ENCODE data around the gene PLCG1. TPM values are rescaled to one million over a fixed set of nuclear protein-coding genes. Genes with fewer than 3 reads are reported as not detected.

Gene PLCG1
- total and polyA plus RNA-seq, 9 of the 15 experiments (the other 6 are each of a cell fraction or from before 2014, with no cell fraction given) = 1.7 to 67.0 (median 34.8) TPM

DNA sequence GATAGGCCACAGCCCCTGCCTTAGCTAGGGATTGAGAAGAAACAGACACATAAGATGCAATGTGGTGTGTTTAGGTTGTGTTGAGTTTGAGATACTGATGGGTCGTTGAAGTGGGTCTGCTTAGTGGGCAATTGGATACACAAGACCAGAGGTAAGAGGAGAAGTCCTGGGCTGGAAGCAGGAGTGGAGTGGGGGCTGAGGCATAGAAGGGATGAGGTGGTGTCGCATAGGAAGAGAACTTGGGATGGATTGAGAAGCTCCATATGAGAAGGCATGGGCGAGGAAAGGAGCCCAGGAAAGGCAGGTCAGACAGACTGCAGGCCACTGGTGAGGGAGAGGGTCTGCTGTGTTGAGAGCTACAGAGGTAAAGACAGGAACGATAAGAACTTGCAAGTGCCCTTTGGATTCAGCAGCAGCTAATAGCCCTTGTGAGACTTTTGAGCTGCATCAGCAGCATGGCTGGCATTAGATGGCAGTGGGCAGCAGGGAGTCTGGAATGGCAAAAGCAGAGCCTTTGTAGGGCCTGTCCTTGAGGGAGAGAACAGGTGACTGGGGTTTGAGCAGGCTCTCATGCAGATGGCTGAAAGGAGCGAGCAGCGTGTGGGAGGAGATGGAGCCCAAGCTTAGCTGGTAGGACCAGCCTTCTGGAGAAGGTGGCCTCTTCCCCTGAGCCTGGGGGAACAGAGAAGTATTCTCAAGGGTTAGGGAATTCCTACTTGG is 33.2 kb downstream of the PLCG1 start:
- CTCF ChIA-PET (ENCODE audit: low intra/inter-chr PET ratio) = no interaction called here
- in situ Hi-C loops (cut with MboI) = no loop called here
- no peaks in the 10 kb centered on the region for H3K79me2 ChIP-seq (ENCODE audit: control insufficient read depth, insufficient read depth, low read length)
- no peak overlapping the region for H3K4me3 ChIP-seq
- FAIRE-seq (no peak), ATAC-seq (no peak), DNase-seq (ENCODE audit: extremely low read depth in 1 of 4, low spot score in 3 of 4) (no peak)
- POLR2A ChIA-PET = interaction anchor here (0.7 kb wide), 1 partner anchor 72 kb away, joined by 3 read pairs; no protein-coding TSS in a partner anchor
- peaks cover 2% of the 10 kb centered on the region for H3K9me1 ChIP-seq (ENCODE audit: control insufficient read depth, insufficient read depth, low read length)
- no peaks in the 10 kb centered on the region for H3K27me3 ChIP-seq (ENCODE audit: control insufficient read depth in 2 of 2, insufficient read depth in 2 of 2, low read length in 2 of 2)
- H3K4me2 ChIP-seq (ENCODE audit: insufficient read depth, low read length) = no peak overlapping the region
- no peak for TF ChIP-seq ATF4 (CRISPR knock-in tag; IDR thresholded peaks at IDR 0.05)
- no peak for TF ChIP-seq ESRRA (IDR thresholded peaks at IDR 0.05; ENCODE audit: borderline replicate concordance, low read depth)
- no peak for TF ChIP-seq FOXA1 (IDR thresholded peaks at IDR 0.05; ENCODE audit: borderline replicate concordance)
- no peak for TF ChIP-seq CREB1 (IDR thresholded peaks at IDR 0.05)
- no peak for TF ChIP-seq CREB1 (CRISPR knock-in tag; IDR thresholded peaks at IDR 0.05)
- TF ChIP-seq PRDM10 (IDR thresholded peaks at IDR 0.05; ENCODE audit: partially characterized antibody) = no peak
- no peak for TF ChIP-seq PCBP2 (IDR thresholded peaks at IDR 0.05; ENCODE audit: low read depth, low read length, poor library complexity, severe bottlenecking)
- TF ChIP-seq TOE1 (IDR thresholded peaks at IDR 0.05; ENCODE audit: borderline replicate concordance) = no peak
- TF ChIP-seq TOE1 (CRISPR knock-in tag; IDR thresholded peaks at IDR 0.05; ENCODE audit: borderline replicate concordance, low read depth) = no peak
- no peak for TF ChIP-seq MEIS2 (IDR thresholded peaks at IDR 0.05; ENCODE audit: partially characterized antibody)
- TF ChIP-seq, protein P1, sequence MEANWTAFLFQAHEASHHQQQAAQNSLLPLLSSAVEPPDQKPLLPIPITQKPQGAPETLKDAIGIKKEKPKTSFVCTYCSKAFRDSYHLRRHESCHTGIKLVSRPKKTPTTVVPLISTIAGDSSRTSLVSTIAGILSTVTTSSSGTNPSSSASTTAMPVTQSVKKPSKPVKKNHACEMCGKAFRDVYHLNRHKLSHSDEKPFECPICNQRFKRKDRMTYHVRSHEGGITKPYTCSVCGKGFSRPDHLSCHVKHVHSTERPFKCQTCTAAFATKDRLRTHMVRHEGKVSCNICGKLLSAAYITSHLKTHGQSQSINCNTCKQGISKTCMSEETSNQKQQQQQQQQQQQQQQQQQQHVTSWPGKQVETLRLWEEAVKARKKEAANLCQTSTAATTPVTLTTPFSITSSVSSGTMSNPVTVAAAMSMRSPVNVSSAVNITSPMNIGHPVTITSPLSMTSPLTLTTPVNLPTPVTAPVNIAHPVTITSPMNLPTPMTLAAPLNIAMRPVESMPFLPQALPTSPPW (CRISPR knock-in tag; IDR thresholded peaks at IDR 0.05) = no peak
- no peak for TF ChIP-seq ZBTB33 (CRISPR knock-in tag; IDR thresholded peaks at IDR 0.05)
- no peak overlapping the region for H2AFZ ChIP-seq (ENCODE audit: low read depth, low read length)
- intact Hi-C loops (cut with micrococcal nuclease) = no loop called here
- peaks cover 83% of the 10 kb centered on the region; the same call in 2 of the 3 replicates for H3K36me3 ChIP-seq (ENCODE audit: control insufficient read depth, insufficient read depth, low read length)
- BruUV-seq (replicated peaks) = no TSS peak
- H3K27ac ChIP-seq (ENCODE audit: extremely low read depth, low read depth, low read length) = no peak overlapping the region
- H3K4me1 ChIP-seq (replicated peaks in 1 of 2; ENCODE audit: control insufficient read depth in 2 of 2, insufficient read depth in 2 of 2, low read length in 2 of 2) = no peaks in the 10 kb centered on the region
- 83% methylated on average over 6 of the region's 6 CpGs for whole genome bisulfite sequencing (ENCODE audit: insufficient coverage, low coverage, missing lambda C conversion rate)
- no peak overlapping the region for H3K9ac ChIP-seq (ENCODE audit: insufficient read depth in 1 of 2, low read depth in 2 of 2, low read length in 2 of 2)
- H4K20me1 ChIP-seq (replicated peaks; ENCODE audit: control insufficient read depth, insufficient read depth, low read length) = peaks cover 12% of the 10 kb centered on the region; the same call in 1 of the 2 replicates
- H3K9me3 ChIP-seq (replicated peaks; ENCODE audit: control insufficient read depth, insufficient read depth, low read depth, low read length) = no peaks in the 10 kb centered on the region
